T-helper 1 cell treated with Interleukin-12 subunit alpha and Interleukin-12 subunit beta and Interleukin-4 antibody, amounts not matched to agents 30 μg/mL and 1 μg/mL, for 36 hours (primary cell): ENCODE data around the gene CCT2.

Experiments
- H3K27ac Mint-ChIP-seq: one replicate; pipeline ENCODE4 v1.8.0; 2021; ENCODE audit warnings: mild to moderate bottlenecking, mixed read lengths
- H3K27me3 Mint-ChIP-seq: one replicate; pipeline ENCODE4 v1.8.0; 2021; ENCODE audit warnings: low read depth, mixed read lengths
- H3K36me3 Mint-ChIP-seq: one replicate; pipeline ENCODE4 v1.8.0; 2021; ENCODE audit warnings: low read depth, mixed read lengths
- H3K4me1 Mint-ChIP-seq: one replicate; pipeline ENCODE4 v1.8.0; 2021; ENCODE audit warnings: low read depth, mixed read lengths
- H3K4me3 Mint-ChIP-seq: one replicate; pipeline ENCODE4 v1.8.0; 2021; ENCODE audit warnings: mild to moderate bottlenecking, moderate library complexity, mixed read lengths
- H3K9me3 Mint-ChIP-seq: one replicate; pipeline ENCODE4 v1.8.0; 2021; ENCODE audit warnings: mixed read lengths

The CCT2 gene

DNA sequence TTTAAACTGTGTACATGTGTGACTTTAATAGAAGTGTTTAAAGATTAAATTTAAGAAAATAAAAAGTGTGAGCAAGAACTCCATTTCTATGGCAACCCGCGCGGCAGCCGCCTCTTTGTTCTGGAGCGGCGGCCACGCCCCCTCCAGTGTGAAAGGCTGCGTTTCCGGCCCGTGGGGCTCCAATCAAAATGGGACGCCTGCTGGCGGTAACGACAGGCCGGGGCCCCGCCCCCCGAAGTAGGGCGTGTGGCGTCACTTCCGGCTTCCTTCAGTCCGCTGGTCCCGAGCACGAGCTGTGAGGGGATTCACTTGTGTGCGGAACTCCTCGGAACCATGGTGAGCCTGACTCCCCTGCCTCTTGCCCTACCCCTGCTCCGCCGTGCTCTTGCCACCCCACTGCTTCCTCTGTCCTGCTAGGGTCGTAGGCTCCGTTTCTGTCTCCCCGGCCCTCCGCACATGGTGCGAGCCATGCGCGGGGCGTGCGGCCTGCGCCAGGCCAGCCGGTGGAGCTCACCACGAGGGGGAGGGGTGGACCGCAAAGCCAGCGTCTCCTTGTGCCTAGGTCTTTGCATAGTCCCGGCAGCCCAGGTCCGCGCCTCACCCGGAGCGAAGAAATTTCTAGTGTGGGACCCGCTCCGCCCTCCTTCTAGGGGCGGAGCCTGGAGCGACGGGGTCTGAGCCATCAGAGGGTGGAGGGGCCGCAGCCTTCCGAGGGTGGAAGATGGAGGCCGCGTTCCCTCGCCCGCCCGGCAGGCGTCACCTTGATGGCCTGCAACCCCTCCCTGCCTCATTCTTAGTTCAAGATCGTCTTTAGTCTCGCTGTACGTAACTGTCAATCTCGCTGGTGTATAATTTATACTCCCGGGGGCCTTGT lies at the start of gene CCT2:
Gene CCT2, plus strand, starts transcription at position 271 of the 874 bp plus-strand sequence. Its CDS starts 63 bp downstream, at position 334.
- Mint-ChIP-seq H3K27me3 (no peaks in the 10 kb centered on the region), H3K4me1 (peaks cover 9% of the 10 kb centered on the region), H3K4me3 (peak within 1 kb of the TSS; percentile 95), H3K9me3 (no peaks in the 10 kb centered on the region), H3K36me3 (peaks cover 26% of the 10 kb centered on the region), H3K27ac (peak within 1 kb of the TSS; percentile 95)

DNA sequence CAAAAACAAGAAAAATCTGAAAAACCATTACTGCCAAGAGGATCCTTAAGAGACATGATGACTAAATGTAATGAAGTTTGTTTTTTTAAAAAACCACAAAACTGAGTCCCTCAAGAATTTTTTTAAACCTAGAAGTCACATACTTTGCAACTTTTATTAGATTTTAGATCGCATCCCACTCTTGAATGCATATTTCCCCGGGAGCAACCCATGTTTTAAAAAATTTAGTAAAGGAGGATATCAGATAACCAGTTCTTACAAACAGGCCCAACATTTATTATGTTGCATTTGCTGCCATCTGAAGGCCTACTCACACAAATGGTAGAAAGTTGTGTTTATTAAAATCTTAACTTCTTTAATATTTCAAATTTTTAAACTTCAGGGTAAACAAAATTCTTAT lies 44.3 kb upstream of the CCT2 start:
- no peak overlapping the region for H3K27ac Mint-ChIP-seq
- H3K4me1 Mint-ChIP-seq: no peaks in the 10 kb centered on the region
- peaks cover 13% of the 10 kb centered on the region for H3K36me3 Mint-ChIP-seq

DNA sequence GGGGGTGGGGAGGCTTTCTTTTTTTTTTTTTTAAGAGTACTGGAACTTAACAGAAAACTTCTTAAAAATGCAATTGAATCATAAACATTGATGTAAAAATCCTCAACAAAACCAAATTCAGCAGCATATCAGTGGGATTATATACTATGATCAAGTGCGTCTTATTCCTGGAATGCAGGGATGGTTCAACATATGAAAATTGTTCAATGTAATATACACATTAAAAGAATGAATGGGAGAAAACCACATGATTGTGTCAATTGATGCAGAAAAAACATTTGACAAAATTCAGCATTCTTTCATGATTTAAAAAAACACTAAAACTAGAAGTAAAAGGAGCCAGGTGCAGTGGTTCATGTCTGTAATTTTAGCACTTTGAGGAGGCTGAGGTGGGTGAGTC lies 41.2 kb upstream of the CCT2 start:
- no peak overlapping the region for H3K27ac Mint-ChIP-seq
- no peaks in the 10 kb centered on the region for H3K27me3 Mint-ChIP-seq
- H3K4me1 Mint-ChIP-seq: peaks cover 2% of the 10 kb centered on the region
- peaks cover 15% of the 10 kb centered on the region for H3K36me3 Mint-ChIP-seq
- H3K9me3 Mint-ChIP-seq: peaks cover 11% of the 10 kb centered on the region
- H3K4me3 Mint-ChIP-seq: no peak overlapping the region

More for the DNA sequence above, 44.3 kb upstream of the CCT2 start:
- Mint-ChIP-seq H3K4me3 (no peak overlapping the region), H3K9me3 (peaks cover 10% of the 10 kb centered on the region), H3K27me3 (no peaks in the 10 kb centered on the region)

DNA sequence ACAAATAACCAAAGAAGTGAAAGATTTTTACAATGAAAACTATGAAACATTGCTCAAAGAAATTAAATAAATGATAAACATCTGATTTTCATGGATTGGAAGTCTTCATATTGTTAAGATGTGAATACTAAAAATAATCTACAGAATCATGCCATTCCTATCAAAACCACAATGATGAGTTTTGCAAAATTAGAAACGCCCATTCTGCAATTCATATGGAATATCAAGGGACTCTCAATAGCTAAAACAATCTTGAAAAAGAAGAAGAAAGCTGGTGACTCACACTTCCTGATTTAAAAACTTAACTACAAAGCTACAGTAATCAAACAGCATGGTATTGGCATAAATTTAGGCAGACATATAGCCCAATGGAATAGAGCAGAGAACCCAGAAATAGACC lies 40.2 kb upstream of the CCT2 start:
- H3K4me3 Mint-ChIP-seq: no peak overlapping the region
- H3K9me3 Mint-ChIP-seq: peaks cover 11% of the 10 kb centered on the region
- peaks cover 17% of the 10 kb centered on the region for H3K36me3 Mint-ChIP-seq
- H3K4me1 Mint-ChIP-seq: peaks cover 2% of the 10 kb centered on the region
- no peaks in the 10 kb centered on the region for H3K27me3 Mint-ChIP-seq
- H3K27ac Mint-ChIP-seq: no peak overlapping the region

DNA sequence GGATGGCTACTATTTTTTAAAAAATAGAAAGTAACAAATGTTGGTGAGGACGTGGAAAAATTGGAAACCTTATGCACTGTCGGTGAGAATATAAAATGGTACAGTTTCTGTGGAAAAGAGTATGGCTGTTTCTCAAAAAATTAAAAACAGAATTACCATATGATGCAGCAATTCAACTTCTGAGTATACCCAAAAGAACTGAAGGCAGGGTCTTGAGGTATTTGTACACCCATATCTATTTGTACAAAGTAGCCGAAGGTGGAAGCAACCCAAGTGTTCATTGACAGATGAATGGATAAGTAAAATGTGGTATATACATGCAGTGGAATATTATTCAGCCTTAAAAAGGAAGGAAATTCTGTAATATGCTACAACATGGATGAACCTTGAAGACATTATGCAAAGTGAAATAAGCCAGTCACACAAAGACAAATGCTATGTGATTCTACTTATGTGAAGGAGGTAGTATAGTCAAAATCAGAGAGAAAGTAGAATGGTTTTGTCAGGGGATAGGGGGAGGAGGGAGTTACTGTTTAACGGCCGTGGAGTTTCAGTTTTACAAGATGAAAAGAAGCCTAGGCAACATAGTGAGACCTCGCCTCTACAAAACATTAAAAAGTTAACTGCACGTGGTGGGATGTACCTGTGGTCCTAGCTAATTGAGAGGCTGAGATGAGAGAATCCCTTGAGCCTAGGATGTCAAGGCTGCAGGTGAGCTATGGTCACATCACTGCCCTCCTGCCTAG lies 38.4 kb upstream of the CCT2 start:
- Mint-ChIP-seq H3K36me3 (peaks cover 14% of the 10 kb centered on the region), H3K4me3 (no peak overlapping the region), H3K9me3 (peaks cover 11% of the 10 kb centered on the region), H3K27me3 (no peaks in the 10 kb centered on the region), H3K4me1 (peaks cover 2% of the 10 kb centered on the region), H3K27ac (no peak overlapping the region)

DNA sequence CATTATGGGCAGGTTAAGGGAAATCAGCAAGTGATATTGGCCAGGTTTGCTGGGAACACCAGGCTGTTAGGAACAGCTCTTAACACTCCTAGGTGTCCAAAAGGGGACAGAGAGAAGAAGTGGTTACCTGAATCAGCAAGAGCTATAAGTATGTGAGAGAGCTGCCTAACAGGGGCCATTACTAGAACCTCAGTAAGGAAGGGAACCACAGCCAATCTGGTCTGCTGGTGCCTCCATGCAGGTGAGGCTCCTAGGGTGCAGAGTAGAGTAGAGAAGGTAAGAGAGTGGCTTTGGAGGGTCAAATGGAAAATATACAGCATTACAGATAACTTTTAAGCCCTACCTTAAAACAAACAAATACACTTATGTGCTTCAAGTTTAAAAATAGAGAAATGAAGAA lies 36.6 kb upstream of the CCT2 start:
- Mint-ChIP-seq H3K27ac (no peak overlapping the region), H3K9me3 (peaks cover 5% of the 10 kb centered on the region), H3K36me3 (peaks cover 8% of the 10 kb centered on the region), H3K4me3 (no peak overlapping the region), H3K27me3 (no peaks in the 10 kb centered on the region), H3K4me1 (peaks cover 2% of the 10 kb centered on the region)

DNA sequence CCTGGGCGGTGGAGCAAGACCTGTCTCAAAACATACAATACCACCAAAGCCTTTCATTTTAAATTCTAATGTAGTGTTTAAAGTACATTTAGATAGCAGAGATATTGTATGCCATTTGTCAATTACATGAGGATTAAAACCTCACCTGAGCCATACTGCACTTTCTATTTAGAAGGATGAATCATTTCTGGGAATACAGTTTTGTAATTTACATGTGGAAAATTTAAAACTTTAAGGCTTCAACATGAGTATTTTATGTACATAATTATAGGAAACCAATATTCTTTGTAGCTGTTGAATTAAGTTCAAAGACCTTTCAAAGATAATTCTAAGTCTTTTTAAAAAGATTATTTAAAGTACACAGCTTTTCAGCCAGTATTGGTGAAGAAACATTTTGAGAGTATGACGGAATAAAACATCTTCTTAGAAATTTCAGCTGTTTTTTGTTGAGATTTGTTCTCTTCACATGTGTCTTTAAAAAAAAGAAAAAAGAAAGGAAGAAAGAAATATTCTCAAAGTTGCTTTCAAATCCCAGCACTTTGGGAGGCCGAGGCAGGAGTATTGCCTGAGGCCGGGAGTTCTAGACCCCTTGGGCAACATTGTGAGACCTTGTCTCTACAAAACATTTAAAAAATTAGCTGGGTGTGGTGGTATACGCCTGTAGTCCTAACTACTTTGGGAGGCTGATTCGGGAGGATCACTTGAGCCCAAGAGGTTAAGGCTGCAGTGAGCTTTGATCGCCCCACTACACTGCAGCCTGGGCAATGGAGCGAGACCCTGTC lies 34.5 kb upstream of the CCT2 start:
- peaks cover 5% of the 10 kb centered on the region for H3K36me3 Mint-ChIP-seq
- H3K27me3 Mint-ChIP-seq: no peaks in the 10 kb centered on the region
- H3K9me3 Mint-ChIP-seq: peaks cover 3% of the 10 kb centered on the region
- H3K4me1 Mint-ChIP-seq: peaks cover 2% of the 10 kb centered on the region
- H3K27ac Mint-ChIP-seq: no peak overlapping the region
- H3K4me3 Mint-ChIP-seq: no peak overlapping the region

DNA sequence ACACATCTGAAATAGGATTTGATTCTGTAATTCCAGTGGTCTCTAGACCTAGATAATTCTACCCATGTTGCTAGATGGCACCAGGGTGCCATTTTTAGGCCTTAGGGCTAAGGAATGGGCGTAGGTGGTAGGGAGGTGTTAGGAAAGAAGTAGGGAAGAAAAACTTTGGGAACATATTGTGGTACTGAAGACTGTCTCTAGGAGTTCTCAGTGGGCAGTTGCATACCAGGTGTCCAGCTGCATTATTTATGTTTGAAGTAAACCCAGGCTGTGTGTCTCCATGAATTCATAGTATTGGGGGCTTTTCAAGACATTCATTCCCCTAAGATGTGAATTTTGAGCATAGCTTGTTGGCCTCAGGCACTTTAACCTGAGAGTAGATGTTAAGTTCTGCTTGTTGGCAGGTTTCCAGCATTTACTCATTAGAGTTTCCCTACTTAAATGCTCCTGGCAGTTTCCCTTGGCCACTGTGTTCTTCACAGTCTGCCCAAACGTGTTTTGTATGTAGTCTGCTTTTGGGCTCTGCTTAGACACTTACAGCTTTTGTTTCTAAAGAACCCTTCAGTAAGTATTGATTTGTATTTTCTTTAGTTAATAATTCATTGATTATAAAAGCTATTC lies 31.5 kb upstream of the CCT2 start:
- Mint-ChIP-seq H3K27ac (no peak overlapping the region), H3K4me3 (no peak overlapping the region), H3K36me3 (peaks cover 3% of the 10 kb centered on the region), H3K27me3 (no peaks in the 10 kb centered on the region), H3K4me1 (no peaks in the 10 kb centered on the region), H3K9me3 (no peaks in the 10 kb centered on the region)

DNA sequence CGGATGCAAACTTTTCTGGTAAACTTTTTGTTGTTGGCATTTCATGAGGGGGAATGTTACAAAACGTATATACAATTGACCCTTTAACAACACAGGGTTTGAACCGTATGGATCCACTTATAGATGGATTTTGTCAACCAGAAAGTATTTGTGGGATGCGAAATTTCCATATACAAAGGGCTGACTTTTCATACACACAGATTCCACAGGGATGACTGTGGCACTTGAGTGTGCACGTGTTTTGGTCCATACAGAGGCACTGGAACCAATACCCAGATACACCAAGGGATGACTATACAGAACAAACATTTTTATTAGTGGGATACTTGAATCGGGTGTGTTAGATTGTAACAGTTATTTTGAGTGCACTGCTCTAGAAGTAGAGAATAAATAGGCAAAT lies 29.8 kb upstream of the CCT2 start:
- no peak overlapping the region for H3K4me3 Mint-ChIP-seq
- no peaks in the 10 kb centered on the region for H3K9me3 Mint-ChIP-seq
- no peaks in the 10 kb centered on the region for H3K36me3 Mint-ChIP-seq
- H3K27ac Mint-ChIP-seq: no peak overlapping the region
- H3K4me1 Mint-ChIP-seq: no peaks in the 10 kb centered on the region
- H3K27me3 Mint-ChIP-seq: no peaks in the 10 kb centered on the region

DNA sequence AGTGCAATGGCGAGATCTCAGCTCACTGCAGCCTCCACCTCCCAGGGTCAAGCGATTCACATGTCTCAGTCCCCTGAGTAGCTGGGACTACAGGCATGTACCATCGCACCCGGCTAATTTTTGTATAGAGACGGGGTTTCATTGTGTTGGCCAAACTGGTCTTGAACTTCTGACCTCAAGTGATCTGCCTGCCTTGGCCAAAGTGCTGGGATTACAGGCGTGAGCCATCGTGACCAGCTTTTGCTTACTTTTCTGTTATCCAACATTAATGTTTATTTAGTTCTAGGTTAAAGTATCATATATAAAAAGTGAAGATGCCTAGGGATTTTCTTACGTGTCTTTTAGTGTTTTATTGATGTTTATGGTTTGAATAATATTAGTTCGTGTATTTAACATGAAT lies 28.9 kb upstream of the CCT2 start:
- H3K27me3 Mint-ChIP-seq: no peaks in the 10 kb centered on the region

DNA sequence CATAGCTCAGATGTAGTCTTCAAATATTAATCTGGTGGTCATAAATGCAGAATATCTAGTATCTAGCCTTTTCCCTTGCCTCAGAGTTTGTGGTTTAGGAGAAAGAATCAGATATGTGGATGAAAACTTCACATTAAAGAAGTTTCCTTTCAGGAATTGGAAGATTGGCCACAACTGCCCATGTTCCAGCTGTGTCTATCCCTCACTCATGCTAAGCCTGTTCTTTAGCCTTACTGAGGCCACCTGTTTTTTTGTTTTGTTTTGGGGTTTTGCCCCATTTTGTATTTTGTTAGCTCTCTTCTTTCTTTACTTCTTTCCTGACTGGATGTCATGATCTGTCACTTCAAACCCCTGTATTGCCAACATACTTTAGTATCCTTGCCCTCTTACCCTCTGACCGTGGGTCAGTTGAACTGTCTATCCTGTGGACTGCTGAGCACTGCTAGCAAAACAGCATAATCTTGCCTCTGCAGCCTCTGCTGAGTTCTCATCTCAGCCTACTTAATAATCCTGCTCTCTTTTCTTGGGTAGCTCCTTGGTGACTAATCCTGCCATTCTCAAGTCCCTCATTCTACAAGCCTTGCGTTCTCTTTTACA lies 22.0 kb upstream of the CCT2 start:
- H3K9me3 Mint-ChIP-seq: no peaks in the 10 kb centered on the region
- no peaks in the 10 kb centered on the region for H3K27me3 Mint-ChIP-seq
- no peak overlapping the region for H3K4me3 Mint-ChIP-seq
- no peak overlapping the region for H3K27ac Mint-ChIP-seq
- H3K36me3 Mint-ChIP-seq: peaks cover 2% of the 10 kb centered on the region
- H3K4me1 Mint-ChIP-seq: peaks cover 2% of the 10 kb centered on the region

More for the DNA sequence above, 28.9 kb upstream of the CCT2 start:
- Mint-ChIP-seq H3K4me3 (no peak overlapping the region), H3K9me3 (no peaks in the 10 kb centered on the region), H3K27ac (no peak overlapping the region), H3K4me1 (no peaks in the 10 kb centered on the region), H3K36me3 (no peaks in the 10 kb centered on the region)

DNA sequence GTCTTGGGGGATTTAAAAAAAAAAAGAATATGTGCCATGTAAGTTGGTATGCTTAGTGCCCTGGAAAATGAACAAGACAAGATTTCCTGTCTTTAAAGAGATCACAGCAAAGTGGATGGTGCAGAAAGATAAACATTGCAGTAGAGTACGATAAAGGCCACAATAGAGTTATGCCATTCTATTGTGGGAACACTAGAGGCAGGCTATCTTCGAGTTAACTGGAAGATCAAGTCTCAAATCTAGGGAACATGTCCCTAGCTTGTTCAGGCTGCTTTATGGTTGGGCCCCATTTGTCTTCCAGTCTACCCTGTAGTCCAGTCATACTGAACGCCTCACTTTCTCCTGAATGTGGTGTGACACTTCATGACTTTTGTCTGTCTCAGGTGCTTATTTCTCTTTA lies 18.7 kb upstream of the CCT2 start:
- peaks cover 4% of the 10 kb centered on the region for H3K4me1 Mint-ChIP-seq
- no peaks in the 10 kb centered on the region for H3K27me3 Mint-ChIP-seq
- peaks cover 7% of the 10 kb centered on the region for H3K36me3 Mint-ChIP-seq
- no peaks in the 10 kb centered on the region for H3K9me3 Mint-ChIP-seq
- H3K4me3 Mint-ChIP-seq: no peak overlapping the region
- H3K27ac Mint-ChIP-seq: no peak overlapping the region

DNA sequence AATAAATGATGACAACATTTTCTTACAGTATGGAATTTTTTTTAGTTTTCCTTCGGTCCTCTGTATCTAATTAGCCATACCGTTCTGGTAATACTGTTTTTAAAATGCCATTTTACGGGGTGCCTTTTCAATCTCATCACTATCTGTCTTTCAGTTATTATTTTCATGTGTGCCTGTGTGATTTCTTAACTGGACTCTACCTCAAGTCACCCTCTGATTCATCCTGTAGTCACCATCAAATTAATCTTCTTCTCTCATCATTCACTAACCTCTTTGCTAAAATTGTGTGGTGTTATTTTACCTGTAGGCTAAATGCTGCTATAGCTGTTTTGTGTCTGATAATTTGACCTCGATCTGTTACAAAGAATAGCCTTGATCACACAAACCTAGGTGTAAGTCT lies 16.0 kb upstream of the CCT2 start:
- H3K27ac Mint-ChIP-seq: no peak overlapping the region
- H3K9me3 Mint-ChIP-seq: no peaks in the 10 kb centered on the region
- peaks cover 8% of the 10 kb centered on the region for H3K4me1 Mint-ChIP-seq
- no peak overlapping the region for H3K4me3 Mint-ChIP-seq
- H3K36me3 Mint-ChIP-seq: peaks cover 19% of the 10 kb centered on the region
- no peaks in the 10 kb centered on the region for H3K27me3 Mint-ChIP-seq

DNA sequence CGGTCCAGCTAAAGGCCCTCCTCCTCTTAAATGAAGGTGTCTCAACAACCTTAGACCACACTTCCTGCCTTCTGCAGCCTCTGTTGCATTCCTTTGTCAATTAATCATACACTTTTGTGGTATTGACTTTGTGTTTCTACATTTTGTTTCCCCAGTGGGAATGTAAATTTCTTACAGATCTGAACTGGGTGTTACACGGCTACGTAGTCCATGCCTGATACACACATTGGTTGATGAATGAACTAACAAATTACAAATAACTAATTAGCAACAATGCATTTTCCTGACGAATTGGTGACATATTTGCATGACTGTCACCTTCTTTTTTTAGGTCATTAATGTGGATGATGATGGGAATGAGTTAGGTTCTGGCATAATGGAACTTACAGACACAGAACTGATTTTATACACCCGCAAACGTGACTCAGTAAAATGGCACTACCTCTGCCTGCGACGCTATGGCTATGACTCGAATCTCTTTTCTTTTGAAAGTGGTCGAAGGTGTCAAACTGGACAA lies 15.2 kb upstream of the CCT2 start:
- H3K9me3 Mint-ChIP-seq: no peaks in the 10 kb centered on the region
- H3K4me3 Mint-ChIP-seq: no peak overlapping the region
- H3K36me3 Mint-ChIP-seq: peaks cover 24% of the 10 kb centered on the region
- H3K27me3 Mint-ChIP-seq: no peaks in the 10 kb centered on the region
- H3K4me1 Mint-ChIP-seq: peaks cover 8% of the 10 kb centered on the region
- H3K27ac Mint-ChIP-seq: no peak overlapping the region
